GM18505 (cell line): ENCODE results near the gene GJB3.
"Not testable (repeated sequence)": the region's sequence is repeated elsewhere in the genome, so short reads cannot be mapped to it uniquely, and the experiment has no call there.

ENCODE experiments used
- ATAC-seq: cut with Tn5 transposase; IDR thresholded peaks from one replicate; pipeline ENCODE4 v1.9.1; 2021; ENCODE audit not compliant: unreplicated experiment
- POLR2A ChIP-seq: IDR thresholded peaks from 4 replicates; pipeline ENCODE4 v1.6.1; 2011; ENCODE audit warnings: borderline replicate concordance; ENCODE audit not compliant: insufficient read depth, insufficient read length; ENCODE audit errors: extremely low read depth

GJB3 gene

GRCh38 chr1:34771573-34772371, 9.2 kb upstream of the GJB3 start:
- ATAC-seq = no peak
- TF ChIP-seq POLR2A = no peak

GRCh38 chr1:34773114-34773513, 7.9 kb upstream of the GJB3 start:
- not testable (repeated sequence) for ATAC-seq

- no peak for ATAC-seq
- no peak for TF ChIP-seq POLR2A
Measured at GRCh38 chr1:34774957-34775356, 6.1 kb upstream of the GJB3 start.

GRCh38 chr1:34776911-34777310, 4.1 kb upstream of the GJB3 start:
- no peak for TF ChIP-seq POLR2A
- no peak for ATAC-seq

GRCh38 chr1:34777519-34778321, 3.3 kb upstream of the GJB3 start:
- ATAC-seq = no peak
- TF ChIP-seq POLR2A = no peak

GRCh38 chr1:34778381-34778780, 2.6 kb upstream of the GJB3 start:
- ATAC-seq = no peak
- TF ChIP-seq POLR2A = no peak

GRCh38 chr1:34779005-34779404, 2.0 kb upstream of the GJB3 start:
- no peak for TF ChIP-seq POLR2A
- ATAC-seq = no peak

GRCh38 chr1:34779526-34779925, 1.5 kb upstream of the GJB3 start:
- no peak for TF ChIP-seq POLR2A
- ATAC-seq = no peak

- ATAC-seq = no peak
- TF ChIP-seq POLR2A = no peak
Measured at GRCh38 chr1:34779962-34780361, 1.1 kb upstream of the GJB3 start.

- ATAC-seq = no peak
- TF ChIP-seq POLR2A = no peak
Measured at GRCh38 chr1:34780528-34780927, 486 bp upstream of the GJB3 start.

- no peak for ATAC-seq
- TF ChIP-seq POLR2A = no peak
Measured at GRCh38 chr1:34781844-34782391, 904 bp downstream of the GJB3 start.

- ATAC-seq = no peak
- TF ChIP-seq POLR2A = no peak
Measured at GRCh38 chr1:34784751-34785221, 3.8 kb downstream of the GJB3 start.

- ATAC-seq = no peak
Measured at GRCh38 chr1:34785231-34785874, 4.3 kb downstream of the GJB3 start.

More at GRCh38 chr1:34785231-34785874, 4.3 kb downstream of the GJB3 start:
- TF ChIP-seq POLR2A = no peak
